ENCODE results near the gene UBAP2.

The UBAP2 gene

GRCh38 chr9:34089311-34089710, 40.6 kb upstream of the UBAP2 start:
- TF ChIP-seq CTCF (IDR thresholded peaks at IDR 0.05; ENCODE audit: low read depth, low read length, missing control alignments): no peak
- H3K4me3 ChIP-seq (ENCODE audit: low read depth, low read length): no peak overlapping the region
- peak; percentile 89 for DNase-seq (ENCODE audit: low read depth)
- in situ Hi-C loops (cut with HindIII; ENCODE audit: low sequenced_read_pairs): no loop called here

- no peak overlapping the region for H3K4me3 ChIP-seq (ENCODE audit: low read depth, low read length)
- in situ Hi-C loops (cut with HindIII; ENCODE audit: low sequenced_read_pairs): no loop called here
- no peak for DNase-seq (ENCODE audit: low read depth)
- TF ChIP-seq CTCF (IDR thresholded peaks at IDR 0.05; ENCODE audit: low read depth, low read length, missing control alignments): no peak
These were observed 38.7 kb upstream of the UBAP2 start for GRCh38 chr9:34087370-34087769.

GRCh38 chr9:34086864-34087263, 38.2 kb upstream of the UBAP2 start:
- no peak for DNase-seq (ENCODE audit: low read depth)
- no peak overlapping the region for H3K4me3 ChIP-seq (ENCODE audit: low read depth, low read length)
- in situ Hi-C loops (cut with HindIII; ENCODE audit: low sequenced_read_pairs): no loop called here
- TF ChIP-seq CTCF (IDR thresholded peaks at IDR 0.05; ENCODE audit: low read depth, low read length, missing control alignments): no peak

GRCh38 chr9:34085581-34086500, 37.2 kb upstream of the UBAP2 start:
- in situ Hi-C loops (cut with HindIII; ENCODE audit: low sequenced_read_pairs): no loop called here
- no peak overlapping the region for H3K4me3 ChIP-seq (ENCODE audit: low read depth, low read length)
- TF ChIP-seq CTCF (IDR thresholded peaks at IDR 0.05; ENCODE audit: low read depth, low read length, missing control alignments): no peak
- DNase-seq (ENCODE audit: low read depth): no peak

- TF ChIP-seq CTCF (IDR thresholded peaks at IDR 0.05; ENCODE audit: low read depth, low read length, missing control alignments): no peak
- DNase-seq (ENCODE audit: low read depth): no peak
- H3K4me3 ChIP-seq (ENCODE audit: low read depth, low read length): no peak overlapping the region
- in situ Hi-C loops (cut with HindIII; ENCODE audit: low sequenced_read_pairs): no loop called here
These were observed 35.9 kb upstream of the UBAP2 start for GRCh38 chr9:34084562-34084961.

- no peak overlapping the region for H3K4me3 ChIP-seq (ENCODE audit: low read depth, low read length)
- TF ChIP-seq CTCF (IDR thresholded peaks at IDR 0.05; ENCODE audit: low read depth, low read length, missing control alignments): no peak
- no peak for DNase-seq (ENCODE audit: low read depth)
- in situ Hi-C loops (cut with HindIII; ENCODE audit: low sequenced_read_pairs): no loop called here
These were observed 30.5 kb upstream of the UBAP2 start for GRCh38 chr9:34079181-34079580.
